ENCODE results near the gene PPP1R3G.

DNA sequence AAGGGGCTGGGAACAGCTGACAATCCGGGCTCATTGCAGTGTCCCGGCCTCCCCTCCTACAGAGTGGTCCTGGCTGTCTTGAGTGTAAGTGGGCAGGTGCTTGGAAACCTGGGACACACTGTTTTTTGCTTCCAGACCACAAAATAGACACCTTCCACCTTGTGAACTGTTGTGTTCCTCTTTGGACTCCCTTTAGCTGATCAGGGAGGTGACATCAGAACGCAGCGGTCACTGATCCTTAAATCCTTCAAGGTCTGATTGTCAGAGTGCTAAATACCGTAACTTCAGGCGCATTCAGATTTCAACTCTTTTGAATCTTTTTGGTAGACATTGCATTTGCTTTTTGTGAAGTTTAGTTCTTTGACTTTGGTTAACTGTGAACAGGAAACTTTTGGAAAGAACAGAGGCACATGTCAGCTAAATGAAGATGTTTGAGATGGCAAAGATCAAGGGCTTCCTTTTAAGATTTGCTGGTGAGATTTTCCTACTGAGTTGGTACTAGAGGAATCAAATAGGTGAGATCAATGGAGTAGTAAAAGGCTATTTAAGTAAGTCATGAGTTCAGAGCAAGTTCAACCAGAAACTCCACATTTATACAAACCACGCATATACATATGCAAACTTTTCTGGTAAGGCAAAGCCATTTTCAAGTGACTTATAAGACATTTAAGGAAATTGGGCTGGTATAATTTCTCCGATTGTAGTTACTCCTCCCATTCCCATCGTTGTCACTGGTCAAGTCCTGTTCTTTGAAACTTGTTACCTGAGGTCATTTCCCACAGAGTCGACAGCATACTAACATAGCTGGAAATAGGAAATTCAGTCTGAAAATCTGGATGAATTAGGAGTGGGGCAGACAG, 6.3 kb downstream of the PPP1R3G start:
- TF ChIP-seq, protein P1, sequence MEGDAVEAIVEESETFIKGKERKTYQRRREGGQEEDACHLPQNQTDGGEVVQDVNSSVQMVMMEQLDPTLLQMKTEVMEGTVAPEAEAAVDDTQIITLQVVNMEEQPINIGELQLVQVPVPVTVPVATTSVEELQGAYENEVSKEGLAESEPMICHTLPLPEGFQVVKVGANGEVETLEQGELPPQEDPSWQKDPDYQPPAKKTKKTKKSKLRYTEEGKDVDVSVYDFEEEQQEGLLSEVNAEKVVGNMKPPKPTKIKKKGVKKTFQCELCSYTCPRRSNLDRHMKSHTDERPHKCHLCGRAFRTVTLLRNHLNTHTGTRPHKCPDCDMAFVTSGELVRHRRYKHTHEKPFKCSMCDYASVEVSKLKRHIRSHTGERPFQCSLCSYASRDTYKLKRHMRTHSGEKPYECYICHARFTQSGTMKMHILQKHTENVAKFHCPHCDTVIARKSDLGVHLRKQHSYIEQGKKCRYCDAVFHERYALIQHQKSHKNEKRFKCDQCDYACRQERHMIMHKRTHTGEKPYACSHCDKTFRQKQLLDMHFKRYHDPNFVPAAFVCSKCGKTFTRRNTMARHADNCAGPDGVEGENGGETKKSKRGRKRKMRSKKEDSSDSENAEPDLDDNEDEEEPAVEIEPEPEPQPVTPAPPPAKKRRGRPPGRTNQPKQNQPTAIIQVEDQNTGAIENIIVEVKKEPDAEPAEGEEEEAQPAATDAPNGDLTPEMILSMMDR (IDR thresholded peaks at IDR 0.05), result no peak
- TF ChIP-seq POLR2A (IDR thresholded peaks at IDR 0.05), result no peak
